ENCODE measurements around the gene ATP5F1E. TPM values are rescaled to one million over a fixed set of nuclear protein-coding genes. Genes with fewer than 3 reads are reported as not detected.

Gene ATP5F1E
- total RNA-seq, 4 donors from 2014 or later = 9.9 to 21.1 (median 15.2) TPM

- peak in 1 of 2 donors; percentile 74 for DNase-seq (ENCODE audit: low spot score in 2 of 2)
- no peak overlapping the region for H3K4me3 ChIP-seq (ENCODE audit: low read depth, poor library complexity, severe bottlenecking)
- TF ChIP-seq POLR2A (IDR thresholded peaks at IDR 0.05) (no peak), CTCF (IDR thresholded peaks at IDR 0.05) (no peak)
- WGBS, 2 donors = 87 to 88% methylated on average over 7 to 8 of the region's 8 CpGs
- intact Hi-C loops (cut with DNase I; ENCODE audit: low total_unique reads) = no loop called here
Measured at GRCh38 chr20:59008715-59009336, 23.3 kb downstream of the ATP5F1E start.

GRCh38 chr20:59007665-59008511, 24.2 kb downstream of the ATP5F1E start:
- peak; percentile 43 to 91 for DNase-seq (ENCODE audit: low spot score in 2 of 2)
- intact Hi-C loops (cut with DNase I; ENCODE audit: low total_unique reads) = no loop called here
- 76 to 86% methylated on average over 23 of the region's 24 CpGs for WGBS, 2 donors
- TF ChIP-seq POLR2A (IDR thresholded peaks at IDR 0.05) (no peak), CTCF (IDR thresholded peaks at IDR 0.05) (no peak)
- peak overlapping the region; percentile 44 for H3K4me3 ChIP-seq (ENCODE audit: low read depth, poor library complexity, severe bottlenecking)

GRCh38 chr20:59006864-59007664, 25.1 kb downstream of the ATP5F1E start, which contains the start of gene CTSZ:
CTSZ (minus strand) TSS chr20:59007254; CDS start chr20:59007128, 126 bp downstream.
- peak in 1 of 2 donors; percentile 90 for DNase-seq (ENCODE audit: low spot score in 2 of 2)
- intact Hi-C loops (cut with DNase I; ENCODE audit: low total_unique reads) = no loop called here

GRCh38 chr20:59006167-59006863, 25.8 kb downstream of the ATP5F1E start:
- TF ChIP-seq POLR2A (IDR thresholded peaks at IDR 0.05) (no peak), CTCF (IDR thresholded peaks at IDR 0.05) (no peak)
- intact Hi-C loops (cut with DNase I; ENCODE audit: low total_unique reads) = no loop called here
- peak overlapping the region; percentile 44 for H3K4me3 ChIP-seq (ENCODE audit: low read depth, poor library complexity, severe bottlenecking)
- WGBS, 2 donors = 22 to 25% methylated on average over 22 to 28 of the region's 29 CpGs
- peak in 1 of 2 donors; percentile 87 for DNase-seq (ENCODE audit: low spot score in 2 of 2)

More at GRCh38 chr20:59006864-59007664, 25.1 kb downstream of the ATP5F1E start, which contains the start of gene CTSZ:
- WGBS, 2 donors = 7 to 80% methylated on average over 1 to 30 of the region's 82 CpGs
- TF ChIP-seq CTCF (IDR thresholded peaks at IDR 0.05) (no peak), POLR2A (IDR thresholded peaks at IDR 0.05) (no peak)
- H3K4me3 ChIP-seq (ENCODE audit: low read depth, poor library complexity, severe bottlenecking) = peak within 1 kb of the TSS; percentile 44

- no peak for TF ChIP-seq CTCF (IDR thresholded peaks at IDR 0.05)
- TF ChIP-seq POLR2A (IDR thresholded peaks at IDR 0.05) = no peak
- intact Hi-C loops (cut with DNase I; ENCODE audit: low total_unique reads) = no loop called here
- peak overlapping the region; percentile 44 for H3K4me3 ChIP-seq (ENCODE audit: low read depth, poor library complexity, severe bottlenecking)
- DNase-seq (ENCODE audit: low spot score in 2 of 2) = peak in 1 of 2 donors; percentile 84
- 66 to 70% methylated on average over 2 to 3 of the region's 3 CpGs for WGBS, 2 donors
Measured at GRCh38 chr20:59005523-59006166, 26.5 kb downstream of the ATP5F1E start.

All from lower leg skin (tissue), 4 donors.